T-helper 1 cell (primary cell): Measurements from ENCODE around the gene VPS4B.
"Not testable (repeated sequence)": the region's sequence is repeated elsewhere in the genome, so short reads cannot be mapped to it uniquely, and the experiment has no call there.

Experiments used
- DNase-seq, 5 donors: peaks; one replicate each; pipeline ENCODE4 v3.0.0-alpha.2; 2012 to 2020

Gene VPS4B

DNA sequence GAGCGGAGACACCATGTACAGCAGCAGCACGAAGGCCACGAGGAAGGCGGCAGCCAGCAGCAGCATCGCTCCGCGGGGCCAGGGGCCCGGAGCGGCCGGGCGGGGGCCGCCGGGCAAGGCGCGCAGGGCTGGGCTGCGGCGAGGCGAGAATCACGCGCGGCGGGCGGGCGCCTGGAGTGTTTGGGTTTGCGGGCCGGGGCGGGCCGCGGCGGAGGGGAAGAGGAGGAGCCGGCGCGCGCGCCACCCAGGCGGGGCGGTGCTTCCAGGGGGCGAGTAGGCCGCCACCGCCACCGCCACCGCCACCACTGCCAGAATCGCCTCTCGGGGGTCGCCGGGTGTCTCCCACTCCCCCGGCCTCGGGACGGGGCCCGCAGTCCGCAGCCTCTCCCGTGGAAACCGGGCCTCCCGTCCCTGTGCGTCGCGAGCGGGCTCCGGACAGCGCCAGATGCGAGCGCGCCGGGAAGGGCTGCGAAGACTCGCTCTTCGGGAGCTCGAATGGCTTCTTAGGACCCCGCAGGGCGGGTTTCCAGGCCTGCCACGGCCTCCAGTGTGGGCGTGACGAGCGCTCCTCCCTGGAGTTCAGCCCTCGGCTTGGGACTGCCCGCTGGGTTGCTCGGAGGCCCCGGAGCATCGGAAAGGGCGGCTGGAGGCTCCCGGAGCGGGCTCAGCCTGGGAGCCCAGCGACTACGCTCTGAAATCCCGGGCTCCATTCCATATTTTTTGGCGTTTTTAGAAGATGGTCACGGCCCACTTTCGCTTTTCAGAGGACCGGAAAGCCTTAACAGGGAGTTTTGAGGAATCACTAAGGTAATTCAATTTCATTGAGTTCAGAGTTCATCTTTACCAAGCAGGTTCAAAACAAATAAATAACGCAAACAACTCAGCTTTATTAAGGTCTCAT lies 55.0 kb downstream of the VPS4B start, which contains the start of gene KDSR:
KDSR (minus strand) TSS at position 154 of the 901 bp plus-strand sequence; CDS start at position 66, 88 bp downstream.
- DNase-seq = peak; percentile 63 to 80 (median 75)

DNA sequence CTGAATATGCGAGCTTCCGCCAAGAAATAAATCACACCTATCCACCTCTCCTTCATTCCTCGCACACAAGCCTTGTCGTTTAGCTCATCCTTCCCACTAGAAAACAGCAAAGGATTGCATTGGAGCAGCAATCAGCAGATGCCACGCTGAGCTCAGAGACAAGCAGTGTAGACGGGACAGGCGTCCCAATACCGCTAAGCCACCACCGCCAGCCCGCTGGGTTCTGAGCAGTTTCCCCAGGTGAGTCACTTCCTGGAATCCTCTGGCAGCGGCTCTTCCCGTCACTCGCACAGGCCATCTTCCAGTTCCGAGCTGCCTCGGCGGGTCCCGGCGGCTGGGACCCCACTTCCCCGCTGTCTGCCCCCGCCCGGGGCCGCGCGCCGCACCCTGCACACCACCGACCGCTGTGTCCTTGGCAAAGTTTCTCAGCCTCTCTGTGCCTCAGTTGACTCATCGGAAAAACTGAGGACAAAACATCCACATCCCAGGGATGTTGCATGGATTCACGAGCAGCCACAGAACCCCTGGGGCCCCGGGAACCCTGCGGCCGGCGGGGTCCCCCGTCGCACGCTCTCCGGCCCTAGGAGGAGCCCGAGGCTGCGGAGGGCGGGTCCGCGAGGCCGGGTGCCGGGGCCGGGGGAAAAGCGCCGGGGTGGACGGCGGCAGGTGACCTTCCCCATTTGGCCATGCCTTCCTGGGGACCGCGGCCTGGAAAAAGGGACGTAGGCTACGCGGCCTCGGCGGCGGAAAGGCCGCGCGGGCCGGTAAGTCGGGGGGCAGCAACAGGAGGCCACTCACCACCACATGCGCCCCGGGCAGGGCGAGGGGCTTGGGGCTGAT lies 55.8 kb downstream of the VPS4B start:
- DNase-seq = peak; percentile 38 to 71 (median 60)

DNA sequence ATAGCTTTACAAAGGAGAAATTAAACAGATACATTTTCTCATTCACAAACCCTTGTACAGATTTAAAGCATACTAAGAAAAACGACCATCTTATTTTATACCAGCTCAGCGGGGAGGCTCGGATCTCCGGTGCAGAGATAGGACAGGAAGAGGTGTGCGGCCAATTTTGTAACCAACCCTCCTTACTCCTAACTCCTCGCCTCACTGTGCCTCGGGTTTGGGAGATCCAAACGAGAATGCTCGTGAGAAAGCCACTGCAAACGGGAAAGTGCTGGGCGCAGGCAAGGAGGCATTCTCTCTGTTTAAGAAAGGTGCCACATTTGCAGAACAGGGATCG lies 56.4 kb downstream of the VPS4B start:
- no peak for DNase-seq

DNA sequence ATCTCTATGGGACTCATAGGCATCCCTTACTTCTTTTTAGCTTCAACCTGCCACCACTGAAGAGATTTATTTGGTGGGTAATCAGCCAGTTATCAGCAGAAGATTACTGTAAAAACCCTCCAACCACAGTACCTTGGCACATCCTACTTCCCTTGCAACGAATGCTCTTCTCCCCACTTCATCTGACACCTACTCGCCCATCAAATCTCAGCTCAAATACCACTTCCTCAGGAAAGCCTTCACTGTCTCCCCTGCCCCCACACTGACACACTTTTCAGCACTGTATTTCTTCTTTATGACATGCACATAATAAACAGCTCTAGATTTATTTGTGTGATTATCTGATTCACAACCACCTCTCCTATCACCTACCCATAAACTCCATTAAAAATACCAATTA lies 58.3 kb downstream of the VPS4B start:
- DNase-seq = peak in 3 of 5 donors; percentile 8 to 74 (median 14)

DNA sequence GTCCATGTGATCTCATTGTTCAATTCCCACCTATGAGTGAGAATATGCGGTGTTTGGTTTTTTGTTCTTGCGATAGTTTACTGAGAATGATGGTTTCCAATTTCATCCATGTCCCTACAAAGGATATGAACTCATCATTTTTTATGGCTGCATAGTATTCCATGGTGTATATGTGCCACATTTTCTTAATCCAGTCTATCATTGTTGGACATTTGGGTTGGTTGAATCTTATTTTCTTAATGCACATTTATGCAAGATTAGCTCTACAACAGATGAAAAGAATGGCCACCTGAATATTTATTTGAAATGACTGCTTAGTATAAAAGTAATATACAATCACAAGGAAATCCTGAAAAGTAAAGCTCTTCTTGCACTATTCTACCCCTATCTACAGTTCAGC lies 58.9 kb downstream of the VPS4B start:
- DNase-seq = not testable (repeated sequence)

DNA sequence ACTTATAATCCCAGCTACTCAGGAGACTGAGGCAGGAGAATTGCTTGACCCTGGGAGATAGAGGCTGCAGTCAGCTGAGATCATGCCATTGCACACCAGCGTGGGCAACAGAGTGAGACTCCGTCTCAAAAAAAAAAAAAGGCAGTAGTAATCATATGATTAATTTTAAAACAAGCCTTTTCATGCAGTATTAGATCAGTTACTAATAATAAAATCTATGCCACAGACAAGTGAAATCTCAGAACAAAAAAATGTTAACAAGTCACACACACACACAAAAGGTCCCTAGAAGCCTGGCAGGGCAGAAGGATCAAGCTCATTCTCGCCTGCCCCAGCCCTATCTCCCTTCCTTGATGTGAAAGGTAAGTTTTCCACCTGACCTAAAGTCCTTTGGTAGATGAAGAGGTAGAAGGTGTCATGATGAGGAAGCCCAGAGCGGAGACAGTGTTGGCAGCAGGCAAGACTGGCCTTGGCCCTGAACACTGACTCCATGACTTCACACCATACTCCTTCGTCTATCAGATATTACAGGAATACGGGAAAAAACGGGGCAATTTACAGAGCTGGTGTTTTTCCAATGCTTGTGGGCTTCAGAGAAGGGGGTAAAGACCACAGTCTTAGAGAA lies 65.9 kb downstream of the VPS4B start:
- no peak for DNase-seq

DNA sequence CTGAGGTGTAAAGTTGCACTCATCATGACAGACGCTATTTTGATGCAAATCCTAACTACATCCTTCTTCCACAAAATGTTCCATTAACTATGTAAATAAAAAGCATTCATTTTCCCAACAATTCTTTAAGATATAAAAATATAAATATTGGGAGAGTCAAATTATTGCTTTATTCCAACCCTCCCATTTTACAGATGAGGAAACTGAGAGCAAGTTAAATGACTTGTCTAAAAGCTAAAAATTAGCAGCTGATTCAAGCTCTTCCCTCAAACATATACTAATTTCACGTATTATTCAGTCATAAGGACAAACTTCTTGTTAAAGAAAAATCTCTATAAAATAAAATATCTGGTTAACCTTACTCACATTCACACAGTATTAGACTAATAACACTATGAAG lies 72.0 kb downstream of the VPS4B start:
- DNase-seq = no peak

DNA sequence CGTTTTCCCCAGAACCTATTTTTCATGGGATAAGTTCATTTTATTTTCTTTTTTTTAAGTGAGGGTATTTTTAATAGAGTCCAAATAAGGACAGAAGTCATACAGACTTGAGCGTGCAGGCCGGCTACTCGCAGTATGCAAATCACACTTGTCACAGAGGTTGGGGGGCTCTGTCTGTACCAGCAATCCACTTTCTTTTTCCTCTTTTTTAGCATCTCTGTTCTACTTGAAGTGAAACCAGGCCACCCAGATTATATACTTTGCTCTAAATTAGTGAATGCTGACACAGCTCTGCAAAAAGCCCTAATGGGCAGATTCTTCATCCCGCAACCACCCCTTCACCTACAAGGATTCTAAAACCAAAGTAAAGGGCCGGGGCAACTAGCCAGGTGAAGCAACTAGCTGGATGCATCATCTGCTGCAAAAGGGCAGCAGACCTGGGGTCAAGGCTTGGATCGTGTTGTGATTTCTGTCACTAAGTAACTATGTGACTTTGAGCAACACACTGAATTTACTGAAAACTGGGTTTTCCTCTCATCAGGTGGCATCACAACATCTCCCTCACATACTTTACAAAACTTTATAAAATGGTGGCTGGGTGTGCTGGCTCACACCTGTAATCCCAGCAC lies 73.7 kb downstream of the VPS4B start:
- no peak for DNase-seq

DNA sequence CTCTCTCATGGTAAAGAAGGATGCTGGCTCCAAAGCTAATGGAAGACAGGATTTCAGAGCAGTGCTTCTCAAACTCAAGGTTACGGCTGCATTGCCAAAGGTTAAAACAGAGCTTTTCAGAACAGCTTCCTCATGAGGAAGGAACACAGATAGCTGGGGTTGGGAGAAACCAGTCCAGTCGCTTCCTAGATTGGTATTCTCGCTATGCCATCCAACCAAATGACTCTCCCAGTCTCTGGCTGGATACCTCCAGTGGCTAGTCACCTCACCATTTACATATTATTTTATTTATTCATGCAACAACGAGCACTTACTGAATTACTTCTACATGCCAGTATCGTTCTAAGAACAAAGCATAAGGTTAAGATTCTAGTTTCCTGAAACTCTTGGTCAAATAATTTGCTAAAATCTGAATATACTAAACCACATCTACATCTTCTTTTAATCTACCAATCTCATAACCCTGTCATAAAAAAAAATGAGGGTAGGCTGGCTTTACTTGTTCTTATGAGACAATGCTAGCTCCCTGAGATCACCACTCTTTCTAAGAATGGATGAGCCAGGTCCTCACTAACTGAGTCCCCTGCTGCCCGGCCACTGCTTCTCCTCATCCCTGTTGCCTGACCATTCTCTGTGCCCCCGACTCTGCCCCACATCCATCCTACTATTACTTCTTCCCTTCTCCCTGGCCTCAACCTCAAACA lies 75.6 kb downstream of the VPS4B start:
- DNase-seq = no peak

DNA sequence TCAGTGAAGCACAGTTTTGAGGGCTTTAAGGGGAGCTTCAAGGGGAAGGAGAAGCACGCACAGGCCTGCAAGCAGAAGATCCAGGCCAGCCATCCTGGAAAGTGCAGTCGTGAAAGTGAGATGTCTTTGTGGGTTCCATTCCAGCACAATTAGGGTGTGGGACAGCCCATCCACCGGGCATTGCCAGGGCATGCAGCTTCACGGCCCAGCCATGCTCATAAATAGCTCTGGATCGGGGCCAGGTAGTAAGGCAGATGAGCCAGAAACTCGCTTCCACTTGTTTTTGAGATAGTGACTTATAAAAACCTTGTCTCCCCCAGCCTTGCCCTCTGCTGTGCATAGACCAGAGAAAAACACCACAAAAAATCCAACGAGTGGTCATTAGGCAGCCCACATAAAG lies 76.2 kb downstream of the VPS4B start:
- no peak for DNase-seq

DNA sequence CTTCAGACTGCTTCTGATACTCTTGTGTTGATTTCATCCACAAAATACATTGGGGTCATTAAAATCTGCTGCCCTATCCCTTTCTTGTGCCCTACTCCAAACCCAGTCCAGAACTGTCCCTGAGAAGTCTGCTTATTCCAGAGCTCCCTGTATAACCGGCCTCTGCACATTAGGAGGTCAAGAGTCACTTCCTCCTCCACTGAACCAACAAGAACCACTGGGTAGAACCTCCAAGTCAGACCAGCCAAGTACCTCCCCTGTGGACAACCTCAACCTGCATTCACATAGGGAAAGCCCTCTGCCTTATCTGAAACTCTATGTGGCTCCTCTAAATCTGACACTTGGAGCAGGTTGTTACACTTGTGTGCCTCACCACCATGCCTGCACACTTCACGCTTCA lies 77.4 kb downstream of the VPS4B start:
- DNase-seq = no peak

DNA sequence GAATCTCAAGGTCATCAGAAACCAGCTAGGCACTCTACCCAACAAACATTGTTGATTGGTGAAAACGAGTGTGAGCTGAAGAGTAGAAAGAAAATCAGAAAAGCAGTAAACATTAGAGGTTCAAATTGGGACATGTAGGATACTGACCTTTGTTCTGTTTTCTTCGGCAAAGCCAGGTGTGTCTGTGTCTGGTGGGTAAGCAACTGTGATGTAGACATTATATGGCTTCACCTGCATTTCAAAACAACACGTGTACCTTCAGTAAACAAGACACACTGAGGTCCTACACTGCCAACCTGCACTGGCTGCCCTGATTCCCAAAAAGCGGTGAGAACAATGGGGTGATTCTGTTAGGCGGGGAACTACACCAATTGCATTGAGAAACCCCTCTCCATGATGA lies 78.0 kb downstream of the VPS4B start:
- no peak for DNase-seq

DNA sequence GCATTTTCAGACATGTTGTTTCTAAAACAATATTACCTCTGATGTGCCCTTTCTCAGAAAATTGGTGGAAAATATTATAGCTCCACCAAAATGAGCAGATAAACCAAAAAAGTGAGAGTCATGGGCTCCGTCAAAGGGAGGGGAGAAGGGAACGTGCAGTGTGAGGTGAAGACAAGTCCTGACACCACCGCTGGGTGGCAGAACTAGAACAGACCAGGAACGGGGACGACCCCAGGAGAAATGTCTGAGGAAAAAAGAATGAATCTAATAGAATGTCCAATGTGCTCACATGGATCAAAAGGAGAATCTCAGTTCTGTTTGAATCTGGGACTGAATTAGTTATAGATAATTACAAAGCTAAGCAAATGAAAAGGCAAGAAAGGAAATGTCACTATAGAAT lies 80.1 kb downstream of the VPS4B start:
- DNase-seq = peak in 1 of 5 donors; percentile 6

DNA sequence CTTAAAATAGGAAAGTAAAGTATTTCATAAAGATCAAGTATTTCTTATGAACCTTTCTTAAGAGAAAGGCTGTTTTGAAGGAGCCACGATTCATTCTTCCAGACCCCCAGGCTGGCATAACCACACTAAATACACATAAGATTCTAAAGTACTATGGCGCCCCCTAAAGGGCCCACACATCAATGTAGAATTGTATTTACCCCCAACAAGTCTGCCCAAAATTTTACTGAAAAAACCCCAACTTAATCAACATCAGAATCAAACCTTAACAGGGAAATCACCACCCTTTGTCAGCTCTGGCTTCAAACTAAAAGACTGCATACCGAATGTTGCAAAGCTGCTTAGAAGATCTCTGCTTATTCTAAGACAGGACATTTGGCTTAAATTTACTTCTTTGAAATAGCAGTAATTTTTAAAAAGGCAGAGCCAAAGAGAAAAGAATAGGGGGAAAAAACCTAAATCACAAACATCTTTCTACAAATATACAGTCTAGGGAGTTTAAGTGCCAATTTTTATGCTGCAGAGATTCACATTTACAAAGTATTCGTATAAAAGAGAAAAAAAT lies 82.3 kb downstream of the VPS4B start:
- peak in 4 of 5 donors; percentile 24 to 43 (median 39) for DNase-seq
